Measurements from ENCODE around the gene SCN9A. TPM values are rescaled to one million over a fixed set of nuclear protein-coding genes. Genes with fewer than 3 reads are reported as not detected.

The SCN9A gene
- total RNA-seq, 1 experiment from 2014 or later, result 1.3 TPM

DNA sequence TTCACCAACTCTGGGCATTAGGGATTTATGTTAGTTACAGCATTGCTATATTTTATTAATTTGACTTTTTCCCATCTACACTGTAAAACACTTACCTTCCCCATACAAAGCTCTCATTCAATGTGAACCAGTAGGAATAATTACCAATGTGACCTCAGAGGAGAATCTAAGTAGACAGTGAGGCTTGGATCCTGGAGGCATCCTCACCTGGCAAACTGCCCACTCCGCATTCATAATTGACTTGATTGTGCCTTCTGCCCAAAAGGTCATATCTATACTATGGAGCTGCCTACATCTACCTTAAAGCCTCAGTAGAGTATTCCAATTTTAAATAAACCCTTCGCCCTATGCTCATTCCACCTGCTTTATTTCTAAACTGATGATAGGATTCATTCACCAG lies 202.5 kb downstream of the SCN9A start:
- DNase-seq, result no peak
- no peak overlapping the region for H3K18ac ChIP-seq (ENCODE audit: insufficient read length, low read depth, low read length)
- no peak overlapping the region; a peak in 1 of 7 replicates for H3K27ac Mint-ChIP-seq
- H3K14ac ChIP-seq (ENCODE audit: insufficient read depth, low read length), result no peak overlapping the region
- H3K4me2 ChIP-seq (ENCODE audit: insufficient read depth, insufficient read length, low read length), result no peak overlapping the region
- H2BK12ac ChIP-seq (ENCODE audit: insufficient read length, low read depth, low read length), result no peak overlapping the region
- H2AK5ac ChIP-seq (ENCODE audit: insufficient read length, low read length), result no peak overlapping the region
- no peak overlapping the region for H3K23ac ChIP-seq (ENCODE audit: insufficient read length, low read depth, low read length)
- H2BK120ac ChIP-seq (ENCODE audit: low read depth, low read length, poor library complexity, severe bottlenecking), result no peak overlapping the region
- H2BK5ac ChIP-seq (ENCODE audit: insufficient read length, low read length), result no peak overlapping the region
- no peak overlapping the region for H3T11ph ChIP-seq (ENCODE audit: low read length)
- H3K56ac ChIP-seq (ENCODE audit: insufficient read length, low read depth, low read length), result no peak overlapping the region
- no peak overlapping the region for H3K9ac ChIP-seq (ENCODE audit: extremely low read depth, insufficient read length, low read length)
- H3K4me1 ChIP-seq (ENCODE audit: insufficient read depth, low read length), result no peaks in the 10 kb centered on the region
- H3K27ac ChIP-seq (ENCODE audit: insufficient read length, low read depth, low read length), result no peak overlapping the region
- H4K20me1 ChIP-seq (ENCODE audit: control insufficient read depth, insufficient read depth, insufficient read length), result no peaks in the 10 kb centered on the region
- no CpG with 5 or more reads among the region's 2 CpGs for WGBS (ENCODE audit: extremely low coverage, insufficient read length, low lambda C conversion rate)
- no peaks in the 10 kb centered on the region for H3K23me2 ChIP-seq (ENCODE audit: insufficient read length, low read depth, low read length, poor library complexity, severe bottlenecking)
- H3K4ac ChIP-seq (ENCODE audit: low read depth, low read length), result no peak overlapping the region
- H3K36me3 Mint-ChIP-seq (ENCODE audit: insufficient read depth in 1 of 3, low read depth in 3 of 3), result no peaks in the 10 kb centered on the region
- H3K79me2 ChIP-seq (ENCODE audit: insufficient read depth, low read length), result no peaks in the 10 kb centered on the region
- TF ChIP-seq, protein P1, sequence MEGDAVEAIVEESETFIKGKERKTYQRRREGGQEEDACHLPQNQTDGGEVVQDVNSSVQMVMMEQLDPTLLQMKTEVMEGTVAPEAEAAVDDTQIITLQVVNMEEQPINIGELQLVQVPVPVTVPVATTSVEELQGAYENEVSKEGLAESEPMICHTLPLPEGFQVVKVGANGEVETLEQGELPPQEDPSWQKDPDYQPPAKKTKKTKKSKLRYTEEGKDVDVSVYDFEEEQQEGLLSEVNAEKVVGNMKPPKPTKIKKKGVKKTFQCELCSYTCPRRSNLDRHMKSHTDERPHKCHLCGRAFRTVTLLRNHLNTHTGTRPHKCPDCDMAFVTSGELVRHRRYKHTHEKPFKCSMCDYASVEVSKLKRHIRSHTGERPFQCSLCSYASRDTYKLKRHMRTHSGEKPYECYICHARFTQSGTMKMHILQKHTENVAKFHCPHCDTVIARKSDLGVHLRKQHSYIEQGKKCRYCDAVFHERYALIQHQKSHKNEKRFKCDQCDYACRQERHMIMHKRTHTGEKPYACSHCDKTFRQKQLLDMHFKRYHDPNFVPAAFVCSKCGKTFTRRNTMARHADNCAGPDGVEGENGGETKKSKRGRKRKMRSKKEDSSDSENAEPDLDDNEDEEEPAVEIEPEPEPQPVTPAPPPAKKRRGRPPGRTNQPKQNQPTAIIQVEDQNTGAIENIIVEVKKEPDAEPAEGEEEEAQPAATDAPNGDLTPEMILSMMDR (conservative IDR thresholded peaks at IDR 0.05), result no peak
- no peak overlapping the region for H4K5ac ChIP-seq (ENCODE audit: insufficient read length, low read depth, low read length)
- no peak overlapping the region for H4K91ac ChIP-seq (ENCODE audit: insufficient read length, low read depth, low read length)
- no peak overlapping the region for H2AFZ ChIP-seq (ENCODE audit: low read length)
- no peak overlapping the region for H2BK20ac ChIP-seq (ENCODE audit: low read depth, low read length, poor library complexity, severe bottlenecking)
- H3K9me3 ChIP-seq (ENCODE audit: control insufficient read depth, low read depth, low read length), result no peaks in the 10 kb centered on the region
- no peaks in the 10 kb centered on the region for H3K27me3 ChIP-seq (ENCODE audit: insufficient read depth, low read length)
- H3K27me3 Mint-ChIP-seq (ENCODE audit: low read depth), result no peaks in the 10 kb centered on the region
- no peaks in the 10 kb centered on the region for H3K79me1 ChIP-seq (ENCODE audit: insufficient read depth, low read depth, low read length, poor library complexity, severe bottlenecking)
- H2BK15ac ChIP-seq (ENCODE audit: low read depth, low read length), result no peak overlapping the region
- no peak overlapping the region for H3K4me3 Mint-ChIP-seq
- no peaks in the 10 kb centered on the region for H3K9me3 Mint-ChIP-seq
- H4K8ac ChIP-seq (replicated peaks; ENCODE audit: insufficient read length, low read depth, low read length), result no peak overlapping the region
- H3K4me1 Mint-ChIP-seq, result peaks cover 5% of the 10 kb centered on the region in 2 experiments

Data from H9 (cell line).